Measurements from ENCODE around the gene TGFBR3. TPM values are rescaled to one million over a fixed set of nuclear protein-coding genes. Genes with fewer than 3 reads are reported as not detected.
A peak's percentile ranks its signal among the peaks of the same experiment; 100 is the strongest.

TGFBR3 gene
- total and polyA plus RNA-seq, 7 donors, result 1.2 to 170 (median 92.2) TPM

GRCh38 chr1:91699339-91699974 is 186.5 kb downstream of the TGFBR3 start:
- peak overlapping the region in 2 of 4 donors; percentile 39 for H3K27ac ChIP-seq
- H3K9me3 ChIP-seq, result no peaks in the 10 kb centered on the region
- no peak overlapping the region for H3K4me3 ChIP-seq
- intact Hi-C loops (cut with DNase I), result no loop called here
- no peak for DNase-seq
- peaks cover 0 to 47% (median 5%) of the 10 kb centered on the region in 4 donors for H3K36me3 ChIP-seq
- no peak for TF ChIP-seq POLR2A (IDR thresholded peaks at IDR 0.05)
- TF ChIP-seq POLR2AphosphoS5 (IDR thresholded peaks at IDR 0.05), result peak in 3 of 4 donors; percentile 35 to 49 (median 47)
- 82 to 88% methylated on average over 4 of the region's 4 CpGs for WGBS, 2 donors
- H3K27me3 ChIP-seq, result no peaks in the 10 kb centered on the region
- H3K4me1 ChIP-seq, result peaks cover 0 to 18% (median 11%) of the 10 kb centered on the region in 4 donors

- Histone ChIP-seq H3K27me3 (no peaks in the 10 kb centered on the region), H3K9me3 (no peaks in the 10 kb centered on the region), H3K4me3 (no peak overlapping the region), H3K36me3 (peaks cover 0 to 63% (median 4%) of the 10 kb centered on the region in 4 donors), H3K27ac (peak overlapping the region in 2 of 4 donors; percentile 5 to 39), H3K4me1 (peaks cover 0 to 33% (median 24%) of the 10 kb centered on the region in 4 donors)
- no peak for DNase-seq
- 70 to 92% methylated on average over 2 of the region's 2 CpGs for WGBS, 2 donors
- intact Hi-C loops (cut with DNase I), result no loop called here
- TF ChIP-seq POLR2AphosphoS5 (IDR thresholded peaks at IDR 0.05) (peak in 1 of 4 donors; percentile 17), CTCF (IDR thresholded peaks at IDR 0.05) (no peak)
Measured at GRCh38 chr1:91697861-91698260, 188.1 kb downstream of the TGFBR3 start.

- Histone ChIP-seq H3K4me3 (no peak overlapping the region), H3K4me1 (peaks cover 0 to 33% (median 24%) of the 10 kb centered on the region in 4 donors), H3K27me3 (no peaks in the 10 kb centered on the region), H3K36me3 (peaks cover 0 to 61% (median 4%) of the 10 kb centered on the region in 4 donors), H3K9me3 (no peaks in the 10 kb centered on the region), H3K27ac (peak overlapping the region in 2 of 4 donors; percentile 5 to 39)
- intact Hi-C loops (cut with DNase I), result no loop called here
- TF ChIP-seq EP300 (IDR thresholded peaks at IDR 0.05), result no peak
- no peak for TF ChIP-seq POLR2AphosphoS5 (IDR thresholded peaks at IDR 0.05)
- no peak for TF ChIP-seq POLR2A (IDR thresholded peaks at IDR 0.05)
- no peak for TF ChIP-seq CTCF (IDR thresholded peaks at IDR 0.05)
- DNase-seq, result no peak
- WGBS, 2 donors, result 25 to 68% methylated on average over 2 of the region's 2 CpGs
Measured at GRCh38 chr1:91697416-91697815, 188.5 kb downstream of the TGFBR3 start.

- Histone ChIP-seq H3K9me3 (no peaks in the 10 kb centered on the region), H3K36me3 (peaks cover 0 to 59% (median 4%) of the 10 kb centered on the region in 4 donors), H3K4me3 (no peak overlapping the region), H3K27me3 (no peaks in the 10 kb centered on the region), H3K27ac (peak overlapping the region in 2 of 4 donors; percentile 5 to 39), H3K4me1 (peaks cover 0 to 33% (median 24%) of the 10 kb centered on the region in 4 donors)
- intact Hi-C loops (cut with DNase I), result no loop called here
- 88 to 89% methylated on average over 2 of the region's 2 CpGs for WGBS, 2 donors
- TF ChIP-seq CTCF (IDR thresholded peaks at IDR 0.05) (no peak), POLR2AphosphoS5 (IDR thresholded peaks at IDR 0.05) (no peak), EP300 (IDR thresholded peaks at IDR 0.05) (no peak), POLR2A (IDR thresholded peaks at IDR 0.05) (no peak)
- DNase-seq, result no peak
Measured at GRCh38 chr1:91696321-91696720, 189.6 kb downstream of the TGFBR3 start.

GRCh38 chr1:91693557-91693956 is 192.4 kb downstream of the TGFBR3 start:
- intact Hi-C loops (cut with DNase I), result no loop called here
- TF ChIP-seq POLR2AphosphoS5 (IDR thresholded peaks at IDR 0.05), result peak in 2 of 4 donors; percentile 28 to 34
- no peak for TF ChIP-seq EP300 (IDR thresholded peaks at IDR 0.05)
- no peak for TF ChIP-seq CTCF (IDR thresholded peaks at IDR 0.05)
- no peak for TF ChIP-seq POLR2A (IDR thresholded peaks at IDR 0.05)
- DNase-seq, result peak; percentile 75
- Histone ChIP-seq H3K4me1 (peaks cover 0 to 41% (median 31%) of the 10 kb centered on the region in 4 donors), H3K27ac (peak overlapping the region; percentile 35 to 61 (median 50)), H3K27me3 (no peaks in the 10 kb centered on the region), H3K9me3 (no peaks in the 10 kb centered on the region), H3K4me3 (no peak overlapping the region), H3K36me3 (peaks cover 0 to 61% (median 8%) of the 10 kb centered on the region in 4 donors)
- WGBS, 2 donors, result 89 to 92% methylated on average over 2 of the region's 2 CpGs
